ENCODE measurements around the gene C1QBP.
"Not testable (repeated sequence)": the region's sequence is repeated elsewhere in the genome, so short reads cannot be mapped to it uniquely, and the experiment has no call there.

C1QBP gene

DNA sequence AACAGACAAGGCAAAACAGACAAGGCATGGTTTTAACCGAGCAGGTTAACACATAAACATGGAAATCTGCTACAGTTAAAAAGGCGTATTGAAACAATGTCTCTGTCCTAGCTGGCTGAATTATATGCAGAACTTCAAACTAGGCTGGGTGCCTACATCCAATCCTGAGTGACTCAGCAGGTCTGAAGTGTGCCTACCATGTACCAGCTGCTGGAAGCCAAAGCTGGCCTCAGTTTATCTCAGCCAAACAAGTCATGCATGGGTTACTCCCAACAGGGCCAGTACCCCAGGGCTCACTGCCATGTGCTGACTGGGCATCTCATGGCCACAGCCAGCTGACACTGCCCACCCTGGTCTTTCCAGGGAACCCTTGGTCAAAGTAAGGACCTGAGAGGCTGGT, 4.0 kb downstream of the C1QBP start:
- Histone ChIP-seq H3K23ac (ENCODE audit: low read depth, low read length, poor library complexity) (no peak overlapping the region), H3K79me1 (ENCODE audit: low read depth, low read length) (peaks cover 3% of the 10 kb centered on the region), H3K18ac (ENCODE audit: low read length) (no peak overlapping the region), H2AFZ (ENCODE audit: low read length) (no peak overlapping the region), H4K91ac (ENCODE audit: low read depth, low read length, poor library complexity) (no peak overlapping the region), H3K4ac (ENCODE audit: low read length) (no peak overlapping the region), H2BK15ac (ENCODE audit: low read length) (no peak overlapping the region), H3K4me2 (ENCODE audit: insufficient read depth, low read length, poor library complexity, severe bottlenecking) (no peak overlapping the region), H3K27me3 (ENCODE audit: control insufficient read depth in 3 of 3, insufficient read depth in 3 of 3, low read depth in 1 of 3, low read length in 3 of 3) (no peaks in the 10 kb centered on the region), H3K9ac (ENCODE audit: low read depth, low read length, poor library complexity) (no peak overlapping the region), H3K4me3 (ENCODE audit: low read length in 2 of 2) (no peak overlapping the region), H2AK5ac (ENCODE audit: low read depth, low read length) (no peak overlapping the region), H3K36me3 (replicated peaks in 1 of 2; ENCODE audit: control insufficient read depth in 2 of 2, insufficient read depth in 2 of 2, low read length in 2 of 2) (peaks cover 42 to 80% of the 10 kb centered on the region in 2 donors), H3K4me1 (ENCODE audit: control insufficient read depth in 2 of 2, insufficient read depth in 1 of 2, low read depth in 1 of 2, low read length in 2 of 2) (peaks cover 1 to 8% of the 10 kb centered on the region in 2 donors), H3K9me3 (replicated peaks in 1 of 2; ENCODE audit: control insufficient read depth in 2 of 2, insufficient read depth in 1 of 2, low read depth in 1 of 2, low read length in 2 of 2) (no peaks in the 10 kb centered on the region), H2BK5ac (ENCODE audit: low read length) (no peak overlapping the region), H2BK120ac (ENCODE audit: low read depth, low read length) (no peak overlapping the region), H2BK12ac (ENCODE audit: low read length) (no peak overlapping the region), H3K14ac (ENCODE audit: low read length) (no peak overlapping the region), H3K27ac (replicated peaks; ENCODE audit: low read length) (no peak overlapping the region), H4K8ac (ENCODE audit: low read depth, low read length) (no peak overlapping the region)
- no CpG with 5 or more reads among the region's 2 CpGs for WGBS, 2 donors (ENCODE audit: extremely low coverage in 2 of 2, insufficient read length in 2 of 2, insufficient replicate concordance in 1 of 2)
- no peak for DNase-seq (ENCODE audit: low spot score)

- no peak overlapping the region for H2BK15ac ChIP-seq (ENCODE audit: low read length)
- H2BK5ac ChIP-seq (ENCODE audit: low read length): no peak overlapping the region
- H3K4me3 ChIP-seq (ENCODE audit: low read length in 2 of 2): no peak overlapping the region
- H2BK12ac ChIP-seq (ENCODE audit: low read length): no peak overlapping the region
- no peak overlapping the region for H3K4ac ChIP-seq (ENCODE audit: low read length)
- H3K27ac ChIP-seq (replicated peaks; ENCODE audit: low read length): no peak overlapping the region
- no peak overlapping the region for H4K8ac ChIP-seq (ENCODE audit: low read depth, low read length)
- no peak overlapping the region for H4K91ac ChIP-seq (ENCODE audit: low read depth, low read length, poor library complexity)
- H3K9me3 ChIP-seq (replicated peaks in 1 of 2; ENCODE audit: control insufficient read depth in 2 of 2, insufficient read depth in 1 of 2, low read depth in 1 of 2, low read length in 2 of 2): no peaks in the 10 kb centered on the region
- no peak overlapping the region for H2AFZ ChIP-seq (ENCODE audit: low read length)
- peaks cover 59 to 96% of the 10 kb centered on the region in 2 donors for H3K36me3 ChIP-seq (replicated peaks in 1 of 2; ENCODE audit: control insufficient read depth in 2 of 2, insufficient read depth in 2 of 2, low read length in 2 of 2)
- WGBS, 2 donors (ENCODE audit: extremely low coverage in 2 of 2, insufficient read length in 2 of 2, insufficient replicate concordance in 1 of 2): no CpG with 5 or more reads among the region's 3 CpGs
- no peak overlapping the region for H3K23ac ChIP-seq (ENCODE audit: low read depth, low read length, poor library complexity)
- no peak for DNase-seq (ENCODE audit: low spot score)
- H3K9ac ChIP-seq (ENCODE audit: low read depth, low read length, poor library complexity): no peak overlapping the region
- no peak overlapping the region for H3K14ac ChIP-seq (ENCODE audit: low read length)
- no peak overlapping the region for H3K18ac ChIP-seq (ENCODE audit: low read length)
- H2BK120ac ChIP-seq (ENCODE audit: low read depth, low read length): no peak overlapping the region
- H3K4me2 ChIP-seq (ENCODE audit: insufficient read depth, low read length, poor library complexity, severe bottlenecking): no peak overlapping the region
- no peaks in the 10 kb centered on the region for H3K4me1 ChIP-seq (ENCODE audit: control insufficient read depth in 2 of 2, insufficient read depth in 1 of 2, low read depth in 1 of 2, low read length in 2 of 2)
- H3K79me1 ChIP-seq (ENCODE audit: low read depth, low read length): peaks cover 3% of the 10 kb centered on the region
- H3K27me3 ChIP-seq (ENCODE audit: control insufficient read depth in 3 of 3, insufficient read depth in 3 of 3, low read depth in 1 of 3, low read length in 3 of 3): no peaks in the 10 kb centered on the region
- no peak overlapping the region for H2AK5ac ChIP-seq (ENCODE audit: low read depth, low read length)
These were observed 6.9 kb downstream of the C1QBP start for GRCh38 chr17:5431949-5432556.

- not testable (repeated sequence) for H3K27me3 ChIP-seq (ENCODE audit: control insufficient read depth in 3 of 3, insufficient read depth in 3 of 3, low read depth in 1 of 3, low read length in 3 of 3); H3K4me3 ChIP-seq (ENCODE audit: low read length in 2 of 2); H2AK5ac ChIP-seq (ENCODE audit: low read depth, low read length); H3K79me1 ChIP-seq (ENCODE audit: low read depth, low read length); H3K4me1 ChIP-seq (ENCODE audit: control insufficient read depth in 2 of 2, insufficient read depth in 1 of 2, low read depth in 1 of 2, low read length in 2 of 2); H4K8ac ChIP-seq (ENCODE audit: low read depth, low read length); H3K9me3 ChIP-seq (replicated peaks in 1 of 2; ENCODE audit: control insufficient read depth in 2 of 2, insufficient read depth in 1 of 2, low read depth in 1 of 2, low read length in 2 of 2); H3K18ac ChIP-seq (ENCODE audit: low read length); H2BK5ac ChIP-seq (ENCODE audit: low read length); H4K91ac ChIP-seq (ENCODE audit: low read depth, low read length, poor library complexity); H3K14ac ChIP-seq (ENCODE audit: low read length); H3K27ac ChIP-seq (replicated peaks; ENCODE audit: low read length); H2AFZ ChIP-seq (ENCODE audit: low read length); DNase-seq (ENCODE audit: low spot score); H2BK15ac ChIP-seq (ENCODE audit: low read length); H3K23ac ChIP-seq (ENCODE audit: low read depth, low read length, poor library complexity); H2BK120ac ChIP-seq (ENCODE audit: low read depth, low read length); H2BK12ac ChIP-seq (ENCODE audit: low read length); H3K9ac ChIP-seq (ENCODE audit: low read depth, low read length, poor library complexity); H3K4me2 ChIP-seq (ENCODE audit: insufficient read depth, low read length, poor library complexity, severe bottlenecking); H3K4ac ChIP-seq (ENCODE audit: low read length)
- no CpG with 5 or more reads among the region's 5 CpGs for WGBS, 2 donors (ENCODE audit: extremely low coverage in 2 of 2, insufficient read length in 2 of 2, insufficient replicate concordance in 1 of 2)
- H3K36me3 ChIP-seq (replicated peaks in 1 of 2; ENCODE audit: control insufficient read depth in 2 of 2, insufficient read depth in 2 of 2, low read length in 2 of 2): peaks cover 58 to 95% of the 10 kb centered on the region in 2 donors
These were observed 7.7 kb downstream of the C1QBP start for GRCh38 chr17:5431234-5431633.

DNA sequence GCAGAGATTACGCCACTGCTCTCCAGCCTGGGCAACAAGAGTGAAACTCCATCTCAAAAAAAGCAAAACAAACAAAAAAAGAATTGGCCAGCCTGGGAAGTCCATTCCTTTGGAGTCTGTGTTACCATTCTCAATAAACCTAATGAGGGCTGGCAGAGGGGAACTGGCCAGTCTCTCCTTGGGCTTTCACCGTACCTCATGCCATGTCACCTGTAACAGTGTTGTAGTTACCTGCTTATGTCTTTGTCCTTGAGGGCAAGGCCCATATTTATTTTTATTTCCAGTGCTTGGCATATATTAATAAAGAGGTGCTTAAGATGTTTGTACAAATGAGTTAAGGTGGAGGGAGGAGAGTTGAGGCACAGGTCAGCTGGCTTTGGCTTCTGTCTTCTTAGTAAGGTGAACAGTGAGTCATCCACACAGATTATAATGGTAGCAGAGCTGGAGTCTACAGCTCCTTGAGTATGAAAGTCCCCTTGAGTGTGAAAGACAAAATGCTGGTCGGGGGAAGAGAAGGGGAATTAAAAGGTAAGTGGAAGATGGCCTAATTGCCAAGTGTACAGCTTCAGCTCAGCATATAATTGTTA, 8.4 kb downstream of the C1QBP start:
- peaks cover 63 to 96% of the 10 kb centered on the region in 2 donors for H3K36me3 ChIP-seq (replicated peaks in 1 of 2; ENCODE audit: control insufficient read depth in 2 of 2, insufficient read depth in 2 of 2, low read length in 2 of 2)

More for the DNA sequence above, 8.4 kb downstream of the C1QBP start:
- no peak overlapping the region for H3K23ac ChIP-seq (ENCODE audit: low read depth, low read length, poor library complexity)
- DNase-seq (ENCODE audit: low spot score): no peak
- H3K27me3 ChIP-seq (ENCODE audit: control insufficient read depth in 3 of 3, insufficient read depth in 3 of 3, low read depth in 1 of 3, low read length in 3 of 3): no peaks in the 10 kb centered on the region
- H3K4me1 ChIP-seq (ENCODE audit: control insufficient read depth in 2 of 2, insufficient read depth in 1 of 2, low read depth in 1 of 2, low read length in 2 of 2): no peaks in the 10 kb centered on the region
- no peak overlapping the region for H2BK12ac ChIP-seq (ENCODE audit: low read length)
- no peak overlapping the region for H3K14ac ChIP-seq (ENCODE audit: low read length)
- no peak overlapping the region for H3K9ac ChIP-seq (ENCODE audit: low read depth, low read length, poor library complexity)
- no peak overlapping the region for H4K91ac ChIP-seq (ENCODE audit: low read depth, low read length, poor library complexity)
- no peak overlapping the region for H2BK120ac ChIP-seq (ENCODE audit: low read depth, low read length)
- H2BK5ac ChIP-seq (ENCODE audit: low read length): no peak overlapping the region
- no peak overlapping the region for H2BK15ac ChIP-seq (ENCODE audit: low read length)
- peaks cover 3% of the 10 kb centered on the region for H3K79me1 ChIP-seq (ENCODE audit: low read depth, low read length)
- no peak overlapping the region for H3K18ac ChIP-seq (ENCODE audit: low read length)
- H3K4me3 ChIP-seq (ENCODE audit: low read length in 2 of 2): no peak overlapping the region
- no peak overlapping the region for H2AK5ac ChIP-seq (ENCODE audit: low read depth, low read length)
- no peak overlapping the region for H2AFZ ChIP-seq (ENCODE audit: low read length)
- WGBS, 2 donors (ENCODE audit: extremely low coverage in 2 of 2, insufficient read length in 2 of 2, insufficient replicate concordance in 1 of 2): no CpG with 5 or more reads among the region's 3 CpGs
- no peak overlapping the region for H4K8ac ChIP-seq (ENCODE audit: low read depth, low read length)
- H3K9me3 ChIP-seq (replicated peaks in 1 of 2; ENCODE audit: control insufficient read depth in 2 of 2, insufficient read depth in 1 of 2, low read depth in 1 of 2, low read length in 2 of 2): no peaks in the 10 kb centered on the region
- H3K4ac ChIP-seq (ENCODE audit: low read length): no peak overlapping the region
- no peak overlapping the region for H3K27ac ChIP-seq (replicated peaks; ENCODE audit: low read length)
- no peak overlapping the region for H3K4me2 ChIP-seq (ENCODE audit: insufficient read depth, low read length, poor library complexity, severe bottlenecking)
